Measurements from ENCODE around the gene SEPHS1. TPM values are rescaled to one million over a fixed set of nuclear protein-coding genes. Genes with fewer than 3 reads are reported as not detected.

Gene SEPHS1
- total RNA-seq, 1 experiment from 2014 or later: 61.8 TPM

DNA sequence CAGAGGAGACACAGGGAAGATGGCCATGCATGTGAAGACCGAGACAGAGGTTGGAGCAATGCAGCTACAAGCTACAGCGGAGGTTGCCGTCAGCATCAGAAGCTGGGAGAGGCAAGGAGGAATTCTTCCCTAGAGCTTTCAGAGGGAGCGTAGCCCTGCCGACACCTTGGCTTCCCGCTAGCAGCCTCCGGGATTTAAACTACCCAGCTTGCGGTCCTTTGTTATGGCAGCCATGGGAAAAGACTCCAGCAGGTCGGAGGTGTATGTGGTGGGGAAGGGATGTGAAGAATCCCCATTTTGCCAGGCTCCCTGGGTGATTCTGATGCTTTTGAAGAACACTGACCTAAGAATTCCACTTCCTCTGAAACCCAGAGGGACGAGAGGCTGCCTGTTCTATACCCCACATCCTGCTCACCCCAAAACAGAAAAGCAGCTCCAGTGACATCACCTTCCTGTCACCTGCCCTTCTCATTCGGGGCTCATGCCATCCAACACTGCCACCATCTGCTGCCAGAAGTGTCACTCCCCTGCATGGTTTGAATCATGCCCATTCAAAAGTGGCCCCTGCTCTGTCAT is 3.3 kb upstream of the SEPHS1 start:
- peaks cover 34% of the 10 kb centered on the region for H3K36me3 Mint-ChIP-seq (ENCODE audit: insufficient read depth, unreplicated experiment)
- TF ChIP-seq CTCF (IDR thresholded peaks at IDR 0.05; ENCODE audit: unreplicated experiment): no peak
- DNase-seq: no peak
- no peaks in the 10 kb centered on the region for H3K4me1 Mint-ChIP-seq (ENCODE audit: low read depth, unreplicated experiment)
- H3K27ac Mint-ChIP-seq (ENCODE audit: unreplicated experiment): no peak overlapping the region
- intact Hi-C loops (cut with micrococcal nuclease; ENCODE audit: unreplicated experiment): no loop called here
- BruUV-seq (replicated peaks): no TSS peak
- CTCF ChIA-PET: no interaction called here
- no peaks in the 10 kb centered on the region for H3K9me3 Mint-ChIP-seq (ENCODE audit: low read depth, unreplicated experiment)
- H3K27me3 Mint-ChIP-seq (ENCODE audit: unreplicated experiment): peaks cover 24% of the 10 kb centered on the region
- H3K4me3 Mint-ChIP-seq (ENCODE audit: low read depth, unreplicated experiment): no peak overlapping the region

- TF ChIP-seq CTCF (IDR thresholded peaks at IDR 0.05; ENCODE audit: unreplicated experiment): no peak
- Mint-ChIP-seq H3K27ac (ENCODE audit: unreplicated experiment) (peak overlapping the region; percentile 66), H3K9me3 (ENCODE audit: low read depth, unreplicated experiment) (no peaks in the 10 kb centered on the region), H3K27me3 (ENCODE audit: unreplicated experiment) (peaks cover 17% of the 10 kb centered on the region), H3K36me3 (ENCODE audit: insufficient read depth, unreplicated experiment) (peaks cover 45% of the 10 kb centered on the region), H3K4me3 (ENCODE audit: low read depth, unreplicated experiment) (peak overlapping the region; percentile 79), H3K4me1 (ENCODE audit: low read depth, unreplicated experiment) (no peaks in the 10 kb centered on the region)
- DNase-seq: peak; percentile 50
- no TSS peak for BruUV-seq (replicated peaks)
- CTCF ChIA-PET: interaction anchor here (0.7 to 0.9 kb wide), 3 partner anchors 47 to 1819 kb away, joined by 3 to 6 read pairs (median 3); partner anchors contain the start of gene NMT2
- intact Hi-C loops (cut with micrococcal nuclease; ENCODE audit: unreplicated experiment): no loop called here
Observed at GRCh38 chr10:13349463-13350274, 1.6 kb upstream of the SEPHS1 start.

- TF ChIP-seq CTCF (IDR thresholded peaks at IDR 0.05; ENCODE audit: unreplicated experiment): no peak
- no TSS peak for BruUV-seq (replicated peaks)
- CTCF ChIA-PET: no interaction called here
- peaks cover 14% of the 10 kb centered on the region for H3K27me3 Mint-ChIP-seq (ENCODE audit: unreplicated experiment)
- H3K9me3 Mint-ChIP-seq (ENCODE audit: low read depth, unreplicated experiment): no peaks in the 10 kb centered on the region
- DNase-seq: peak; percentile 80
- intact Hi-C loops (cut with micrococcal nuclease; ENCODE audit: unreplicated experiment): no loop called here
- peaks cover 45% of the 10 kb centered on the region for H3K36me3 Mint-ChIP-seq (ENCODE audit: insufficient read depth, unreplicated experiment)
- no peak overlapping the region for H3K27ac Mint-ChIP-seq (ENCODE audit: unreplicated experiment)
- no peaks in the 10 kb centered on the region for H3K4me1 Mint-ChIP-seq (ENCODE audit: low read depth, unreplicated experiment)
- H3K4me3 Mint-ChIP-seq (ENCODE audit: low read depth, unreplicated experiment): peak overlapping the region; percentile 79
Observed at GRCh38 chr10:13347500-13348156, 465 bp downstream of the SEPHS1 start.

DNA sequence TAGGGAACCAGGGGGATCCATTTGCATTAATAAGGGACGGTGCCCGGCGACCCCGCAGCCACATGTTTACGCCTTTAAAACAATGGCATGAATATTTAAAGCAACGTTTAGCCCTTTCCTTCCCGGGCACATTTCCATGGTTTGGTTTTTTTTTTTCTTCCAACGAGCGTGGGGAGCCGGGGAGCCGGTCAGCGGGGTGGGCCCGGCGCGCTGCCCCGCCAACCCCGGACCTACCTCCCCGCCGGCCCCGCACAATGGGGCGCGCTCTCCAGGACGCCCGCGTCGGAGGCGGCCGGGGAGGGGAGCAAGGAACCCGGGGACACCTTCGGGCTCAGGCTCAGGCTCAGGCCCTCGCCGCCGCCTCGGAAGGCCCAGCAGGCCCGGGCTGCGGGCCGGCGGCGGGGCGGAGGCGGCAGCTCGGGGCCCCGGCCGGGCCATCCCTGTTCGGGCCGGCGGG is 1.0 kb downstream of the SEPHS1 start:
- intact Hi-C loops (cut with micrococcal nuclease; ENCODE audit: unreplicated experiment): no loop called here
- DNase-seq: no peak

More for the DNA sequence above, 1.0 kb downstream of the SEPHS1 start:
- TF ChIP-seq CTCF (IDR thresholded peaks at IDR 0.05; ENCODE audit: unreplicated experiment): no peak
- H3K4me1 Mint-ChIP-seq (ENCODE audit: low read depth, unreplicated experiment): no peaks in the 10 kb centered on the region
- H3K27ac Mint-ChIP-seq (ENCODE audit: unreplicated experiment): peak overlapping the region; percentile 81
- H3K36me3 Mint-ChIP-seq (ENCODE audit: insufficient read depth, unreplicated experiment): peaks cover 45% of the 10 kb centered on the region
- no peaks in the 10 kb centered on the region for H3K9me3 Mint-ChIP-seq (ENCODE audit: low read depth, unreplicated experiment)
- CTCF ChIA-PET: no interaction called here
- peak overlapping the region; percentile 79 for H3K4me3 Mint-ChIP-seq (ENCODE audit: low read depth, unreplicated experiment)
- H3K27me3 Mint-ChIP-seq (ENCODE audit: unreplicated experiment): peaks cover 8% of the 10 kb centered on the region
- no TSS peak for BruUV-seq (replicated peaks)

Measured in Calu3 (cell line).